ENCODE measurements around the gene CDCP2.
"Not testable (repeated sequence)": the region's sequence is repeated elsewhere in the genome, so short reads cannot be mapped to it uniquely, and the experiment has no call there.

Gene CDCP2

GRCh38 chr1:54096227-54096876 lies 56.4 kb downstream of the CDCP2 start:
- peak in 1 of 3 donors; percentile 33 for DNase-seq
- ChIA-PET CTCF (interaction anchor here (1.0 to 2.1 kb wide), 7 partner anchors 9 to 21 kb away, joined by 3 to 5 read pairs (median 4); no protein-coding TSS in a partner anchor), POLR2A (no interaction called here)
- peaks cover 26 to 84% (median 63%) of the 10 kb centered on the region in 4 experiments for H3K4me1 ChIP-seq (ENCODE audit: control extremely low read depth in 1 of 4, control insufficient read depth in 4 of 4, insufficient read depth in 4 of 4, low read length in 3 of 4)
- no peaks in the 10 kb centered on the region for H3K27me3 ChIP-seq (replicated peaks in 2 of 5; ENCODE audit: control insufficient read depth in 4 of 5, insufficient read depth in 5 of 5, low read length in 4 of 5)
- peak overlapping the region in 5 of 7 experiments; percentile 2 to 53 (median 47) for H3K4me3 ChIP-seq (ENCODE audit: control insufficient read depth in 1 of 7, extremely low read depth in 1 of 7, insufficient read depth in 4 of 7, low read depth in 2 of 7, low read length in 6 of 7)
- WGBS (ENCODE audit: insufficient coverage), result 15% methylated on average over 20 of the region's 25 CpGs
- peaks cover 0 to 14% (median 3%) of the 10 kb centered on the region in 4 experiments for H3K36me3 ChIP-seq (ENCODE audit: control insufficient read depth in 4 of 4, insufficient read depth in 4 of 4, low read length in 3 of 4)
- H3K27ac ChIP-seq (ENCODE audit: insufficient read depth in 1 of 2, low read depth in 1 of 2, low read length in 2 of 2, poor library complexity in 1 of 2, severe bottlenecking in 2 of 2), result peak overlapping the region; percentile 27 to 62
- no peaks in the 10 kb centered on the region for H3K9me3 ChIP-seq (ENCODE audit: control extremely low read depth in 1 of 5, control insufficient read depth in 4 of 5, insufficient read depth in 2 of 5, low read depth in 1 of 5, low read length in 4 of 5)

- Histone ChIP-seq H3K27ac (ENCODE audit: insufficient read depth in 1 of 2, low read depth in 1 of 2, low read length in 2 of 2, poor library complexity in 1 of 2, severe bottlenecking in 2 of 2) (peak overlapping the region; percentile 27 to 62), H3K36me3 (ENCODE audit: control insufficient read depth in 4 of 4, insufficient read depth in 4 of 4, low read length in 3 of 4) (peaks cover 0 to 11% (median 3%) of the 10 kb centered on the region in 4 experiments), H3K9me3 (ENCODE audit: control extremely low read depth in 1 of 5, control insufficient read depth in 4 of 5, insufficient read depth in 2 of 5, low read depth in 1 of 5, low read length in 4 of 5) (no peaks in the 10 kb centered on the region), H3K27me3 (replicated peaks in 2 of 5; ENCODE audit: control insufficient read depth in 4 of 5, insufficient read depth in 5 of 5, low read length in 4 of 5) (no peaks in the 10 kb centered on the region), H3K4me3 (ENCODE audit: control insufficient read depth in 1 of 7, extremely low read depth in 1 of 7, insufficient read depth in 4 of 7, low read depth in 2 of 7, low read length in 6 of 7) (peak overlapping the region in 4 of 7 experiments; percentile 26 to 48 (median 36)), H3K4me1 (ENCODE audit: control extremely low read depth in 1 of 4, control insufficient read depth in 4 of 4, insufficient read depth in 4 of 4, low read length in 3 of 4) (peaks cover 26 to 79% (median 63%) of the 10 kb centered on the region in 4 experiments)
- POLR2A ChIA-PET, result no interaction called here
- DNase-seq, result peak; percentile 63 to 94 (median 87)
- CTCF ChIA-PET, result interaction anchor here (0.8 to 2.1 kb wide), 4 partner anchors 12 to 21 kb away, joined by 3 to 5 read pairs (median 4); no protein-coding TSS in a partner anchor
- WGBS (ENCODE audit: insufficient coverage), result 0% methylated on average over 2 of the region's 8 CpGs
Observed at GRCh38 chr1:54095546-54096226, 57.1 kb downstream of the CDCP2 start.

GRCh38 chr1:54094730-54095105 lies 58.1 kb downstream of the CDCP2 start:
- DNase-seq; H3K9me3 ChIP-seq (ENCODE audit: control extremely low read depth in 1 of 5, control insufficient read depth in 4 of 5, insufficient read depth in 2 of 5, low read depth in 1 of 5, low read length in 4 of 5); POLR2A ChIA-PET; H3K27me3 ChIP-seq (replicated peaks in 2 of 5; ENCODE audit: control insufficient read depth in 4 of 5, insufficient read depth in 5 of 5, low read length in 4 of 5); H3K4me3 ChIP-seq (ENCODE audit: control insufficient read depth in 1 of 7, extremely low read depth in 1 of 7, insufficient read depth in 4 of 7, low read depth in 2 of 7, low read length in 6 of 7): not testable (repeated sequence)
- whole genome bisulfite sequencing (ENCODE audit: insufficient coverage), result no CpG with 5 or more reads among the region's 1 CpG
- Histone ChIP-seq H3K36me3 (ENCODE audit: control insufficient read depth in 4 of 4, insufficient read depth in 4 of 4, low read length in 3 of 4) (peaks cover under 1 to 11% (median 4%) of the 10 kb centered on the region in 4 experiments), H3K27ac (ENCODE audit: insufficient read depth in 1 of 2, low read depth in 1 of 2, low read length in 2 of 2, poor library complexity in 1 of 2, severe bottlenecking in 2 of 2) (peak overlapping the region in 1 of 2 experiments; percentile 43), H3K4me1 (ENCODE audit: control extremely low read depth in 1 of 4, control insufficient read depth in 4 of 4, insufficient read depth in 4 of 4, low read length in 3 of 4) (peaks cover 25 to 70% (median 61%) of the 10 kb centered on the region in 4 experiments)
- CTCF ChIA-PET, result interaction anchor here (0.8 to 1.7 kb wide), 3 partner anchors 11 to 21 kb away, joined by 3 to 5 read pairs (median 3); no protein-coding TSS in a partner anchor

- 92% methylated on average over 4 of the region's 4 CpGs for WGBS (ENCODE audit: insufficient coverage)
- POLR2A ChIA-PET, result interaction anchor here (0.7 kb wide), 1 partner anchor 158 kb away, joined by 7 read pairs; no protein-coding TSS in a partner anchor
- H3K4me3 ChIP-seq (ENCODE audit: control insufficient read depth in 1 of 7, extremely low read depth in 1 of 7, insufficient read depth in 4 of 7, low read depth in 2 of 7, low read length in 6 of 7), result no peak overlapping the region
- no peak for DNase-seq
- H3K27ac ChIP-seq (ENCODE audit: insufficient read depth in 1 of 2, low read depth in 1 of 2, low read length in 2 of 2, poor library complexity in 1 of 2, severe bottlenecking in 2 of 2), result peak overlapping the region in 1 of 2 experiments; percentile 43
- H3K27me3 ChIP-seq (replicated peaks in 2 of 5; ENCODE audit: control insufficient read depth in 4 of 5, insufficient read depth in 5 of 5, low read length in 4 of 5), result no peaks in the 10 kb centered on the region
- peaks cover 23 to 64% (median 56%) of the 10 kb centered on the region in 4 experiments for H3K4me1 ChIP-seq (ENCODE audit: control extremely low read depth in 1 of 4, control insufficient read depth in 4 of 4, insufficient read depth in 4 of 4, low read length in 3 of 4)
- no peaks in the 10 kb centered on the region for H3K9me3 ChIP-seq (ENCODE audit: control extremely low read depth in 1 of 5, control insufficient read depth in 4 of 5, insufficient read depth in 2 of 5, low read depth in 1 of 5, low read length in 4 of 5)
- peaks cover 3 to 11% (median 6%) of the 10 kb centered on the region in 4 experiments for H3K36me3 ChIP-seq (ENCODE audit: control insufficient read depth in 4 of 4, insufficient read depth in 4 of 4, low read length in 3 of 4)
- CTCF ChIA-PET, result interaction anchor here (1.5 to 1.7 kb wide), 2 partner anchors 11 to 20 kb away, joined by 3 to 5 read pairs; no protein-coding TSS in a partner anchor
Observed at GRCh38 chr1:54094001-54094729, 58.6 kb downstream of the CDCP2 start.

GRCh38 chr1:54091666-54092065 lies 61.1 kb downstream of the CDCP2 start:
- no peak for DNase-seq
- H3K4me1 ChIP-seq (ENCODE audit: control extremely low read depth in 1 of 4, control insufficient read depth in 4 of 4, insufficient read depth in 4 of 4, low read length in 3 of 4), result peaks cover 17 to 40% (median 32%) of the 10 kb centered on the region in 4 experiments
- 88% methylated on average over 1 of the region's 3 CpGs for WGBS (ENCODE audit: insufficient coverage)
- no peak overlapping the region for H3K4me3 ChIP-seq (ENCODE audit: control insufficient read depth in 1 of 7, extremely low read depth in 1 of 7, insufficient read depth in 4 of 7, low read depth in 2 of 7, low read length in 6 of 7)
- H3K36me3 ChIP-seq (ENCODE audit: control insufficient read depth in 4 of 4, insufficient read depth in 4 of 4, low read length in 3 of 4), result peaks cover 2 to 7% (median 6%) of the 10 kb centered on the region in 4 experiments
- POLR2A ChIA-PET, result no interaction called here
- H3K27ac ChIP-seq (ENCODE audit: insufficient read depth in 1 of 2, low read depth in 1 of 2, low read length in 2 of 2, poor library complexity in 1 of 2, severe bottlenecking in 2 of 2), result no peak overlapping the region
- no peaks in the 10 kb centered on the region for H3K9me3 ChIP-seq (ENCODE audit: control extremely low read depth in 1 of 5, control insufficient read depth in 4 of 5, insufficient read depth in 2 of 5, low read depth in 1 of 5, low read length in 4 of 5)
- no peaks in the 10 kb centered on the region for H3K27me3 ChIP-seq (replicated peaks in 2 of 5; ENCODE audit: control insufficient read depth in 4 of 5, insufficient read depth in 5 of 5, low read length in 4 of 5)
- CTCF ChIA-PET, result no interaction called here

- ChIA-PET CTCF (interaction anchor here (0.7 to 1.1 kb wide), 2 partner anchors 12 to 15 kb away, joined by 3 read pairs; no protein-coding TSS in a partner anchor), POLR2A (no interaction called here)
- WGBS (ENCODE audit: insufficient coverage), result 92% methylated on average over 2 of the region's 5 CpGs
- H3K27ac ChIP-seq (ENCODE audit: insufficient read depth in 1 of 2, low read depth in 1 of 2, low read length in 2 of 2, poor library complexity in 1 of 2, severe bottlenecking in 2 of 2), result no peak overlapping the region
- H3K4me1 ChIP-seq (ENCODE audit: control extremely low read depth in 1 of 4, control insufficient read depth in 4 of 4, insufficient read depth in 4 of 4, low read length in 3 of 4), result peaks cover 0 to 9% (median 5%) of the 10 kb centered on the region in 4 experiments
- H3K27me3 ChIP-seq (replicated peaks in 2 of 5; ENCODE audit: control insufficient read depth in 4 of 5, insufficient read depth in 5 of 5, low read length in 4 of 5), result no peaks in the 10 kb centered on the region
- DNase-seq, result no peak
- no peaks in the 10 kb centered on the region for H3K9me3 ChIP-seq (ENCODE audit: control extremely low read depth in 1 of 5, control insufficient read depth in 4 of 5, insufficient read depth in 2 of 5, low read depth in 1 of 5, low read length in 4 of 5)
- H3K4me3 ChIP-seq (ENCODE audit: control insufficient read depth in 1 of 7, extremely low read depth in 1 of 7, insufficient read depth in 4 of 7, low read depth in 2 of 7, low read length in 6 of 7), result no peak overlapping the region
- peaks cover 2 to 11% (median 7%) of the 10 kb centered on the region in 4 experiments for H3K36me3 ChIP-seq (ENCODE audit: control insufficient read depth in 4 of 4, insufficient read depth in 4 of 4, low read length in 3 of 4)
Observed at GRCh38 chr1:54088385-54088784, 64.4 kb downstream of the CDCP2 start.

All from common myeloid progenitor, CD34-positive (primary cell).